Measurements from ENCODE around the gene CNTLN.

The CNTLN gene

DNA sequence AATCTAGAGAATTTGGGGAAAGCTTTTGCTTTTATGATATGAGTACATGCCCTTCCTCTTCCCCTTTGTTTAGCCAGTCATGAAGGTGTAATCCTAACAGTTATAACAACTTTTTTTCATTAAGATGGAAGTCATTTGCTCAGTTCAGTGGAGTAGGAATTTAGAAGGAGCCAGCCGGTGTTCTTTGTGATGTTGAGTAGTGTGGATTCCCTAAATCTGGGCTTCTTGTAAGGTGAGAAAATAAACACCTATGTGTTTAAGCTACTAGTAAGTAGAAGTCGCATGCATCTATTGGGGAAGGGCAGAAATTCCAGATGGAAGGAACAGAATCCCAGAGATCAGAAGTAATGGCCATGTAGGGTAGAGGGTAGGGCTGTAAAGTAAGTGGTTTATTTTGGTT, 13.6 kb upstream of the CNTLN start:
- DNase-seq (ENCODE audit: low read depth), result no peak
- TF ChIP-seq, protein P1, sequence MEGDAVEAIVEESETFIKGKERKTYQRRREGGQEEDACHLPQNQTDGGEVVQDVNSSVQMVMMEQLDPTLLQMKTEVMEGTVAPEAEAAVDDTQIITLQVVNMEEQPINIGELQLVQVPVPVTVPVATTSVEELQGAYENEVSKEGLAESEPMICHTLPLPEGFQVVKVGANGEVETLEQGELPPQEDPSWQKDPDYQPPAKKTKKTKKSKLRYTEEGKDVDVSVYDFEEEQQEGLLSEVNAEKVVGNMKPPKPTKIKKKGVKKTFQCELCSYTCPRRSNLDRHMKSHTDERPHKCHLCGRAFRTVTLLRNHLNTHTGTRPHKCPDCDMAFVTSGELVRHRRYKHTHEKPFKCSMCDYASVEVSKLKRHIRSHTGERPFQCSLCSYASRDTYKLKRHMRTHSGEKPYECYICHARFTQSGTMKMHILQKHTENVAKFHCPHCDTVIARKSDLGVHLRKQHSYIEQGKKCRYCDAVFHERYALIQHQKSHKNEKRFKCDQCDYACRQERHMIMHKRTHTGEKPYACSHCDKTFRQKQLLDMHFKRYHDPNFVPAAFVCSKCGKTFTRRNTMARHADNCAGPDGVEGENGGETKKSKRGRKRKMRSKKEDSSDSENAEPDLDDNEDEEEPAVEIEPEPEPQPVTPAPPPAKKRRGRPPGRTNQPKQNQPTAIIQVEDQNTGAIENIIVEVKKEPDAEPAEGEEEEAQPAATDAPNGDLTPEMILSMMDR (IDR thresholded peaks at IDR 0.05; ENCODE audit: control insufficient read depth, extremely low read depth, insufficient read depth), result no peak
- no peak overlapping the region for H3K4me3 ChIP-seq (ENCODE audit: low read depth, low read length)

DNA sequence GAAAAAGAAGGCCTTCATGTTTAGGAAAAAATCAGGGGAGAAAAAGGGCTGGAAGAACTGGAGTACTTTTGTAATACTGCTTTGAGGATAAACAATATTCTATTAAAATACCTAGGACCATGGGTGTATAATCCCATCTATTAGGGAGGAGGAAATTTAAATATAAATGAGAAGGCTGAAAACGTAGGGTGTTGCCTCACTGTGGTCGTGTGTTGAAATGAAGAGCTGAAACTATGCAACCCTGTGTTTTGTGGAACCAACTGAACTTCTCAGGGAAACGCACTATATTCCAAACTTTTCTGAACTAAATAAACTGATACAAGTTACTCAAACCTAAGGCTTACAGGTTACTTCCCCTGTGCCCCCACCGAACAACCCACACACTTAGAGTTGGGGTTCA, 4.5 kb upstream of the CNTLN start:
- TF ChIP-seq, protein P1 (IDR thresholded peaks at IDR 0.05; ENCODE audit: control insufficient read depth, extremely low read depth, insufficient read depth), result no peak
- no peak overlapping the region for H3K4me3 ChIP-seq (ENCODE audit: low read depth, low read length)
- no peak for DNase-seq (ENCODE audit: low read depth)

DNA sequence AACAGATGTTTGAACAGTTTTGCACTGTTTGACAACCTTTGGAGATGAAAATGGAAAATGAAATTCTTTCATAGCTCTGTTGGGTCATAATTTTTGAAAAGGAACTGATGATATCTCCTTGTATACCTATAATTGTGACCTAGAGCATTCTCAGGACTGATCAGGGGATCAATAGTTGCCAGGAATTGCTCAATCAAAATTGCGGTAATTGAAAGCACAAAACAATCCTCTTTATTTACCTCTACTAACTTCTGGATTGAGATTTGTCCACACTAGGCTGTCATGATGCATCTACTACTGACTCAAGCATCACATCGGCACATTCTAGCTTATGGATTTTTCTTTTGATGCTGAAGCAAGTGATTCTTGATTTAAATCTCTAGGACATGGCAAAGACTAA, 4.1 kb upstream of the CNTLN start:
- H3K4me3 ChIP-seq (ENCODE audit: low read depth, low read length), result no peak overlapping the region
- TF ChIP-seq, protein P1 (IDR thresholded peaks at IDR 0.05; ENCODE audit: control insufficient read depth, extremely low read depth, insufficient read depth), result no peak
- no peak for DNase-seq (ENCODE audit: low read depth)

DNA sequence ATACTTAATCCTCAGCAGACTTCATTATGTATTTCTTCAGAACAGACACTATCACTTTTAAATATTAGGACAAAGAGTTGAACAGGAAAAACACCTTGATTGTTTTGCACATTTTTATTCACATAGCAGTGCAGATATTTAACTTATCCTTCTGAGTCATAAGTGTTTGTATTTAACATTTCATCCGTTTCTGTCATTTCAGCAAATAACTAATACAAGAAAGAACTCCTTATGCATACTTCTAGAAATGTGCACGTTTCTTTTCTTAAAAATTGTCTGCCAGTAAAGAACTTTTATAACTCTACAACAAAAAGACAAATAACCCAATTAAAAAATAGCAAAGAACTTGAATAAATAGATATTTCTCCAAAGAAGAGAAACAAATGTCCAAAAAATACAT, 3.3 kb upstream of the CNTLN start:
- no peak for DNase-seq (ENCODE audit: low read depth)
- H3K4me3 ChIP-seq (ENCODE audit: low read depth, low read length), result no peak overlapping the region
- TF ChIP-seq, protein P1 (IDR thresholded peaks at IDR 0.05; ENCODE audit: control insufficient read depth, extremely low read depth, insufficient read depth), result no peak

DNA sequence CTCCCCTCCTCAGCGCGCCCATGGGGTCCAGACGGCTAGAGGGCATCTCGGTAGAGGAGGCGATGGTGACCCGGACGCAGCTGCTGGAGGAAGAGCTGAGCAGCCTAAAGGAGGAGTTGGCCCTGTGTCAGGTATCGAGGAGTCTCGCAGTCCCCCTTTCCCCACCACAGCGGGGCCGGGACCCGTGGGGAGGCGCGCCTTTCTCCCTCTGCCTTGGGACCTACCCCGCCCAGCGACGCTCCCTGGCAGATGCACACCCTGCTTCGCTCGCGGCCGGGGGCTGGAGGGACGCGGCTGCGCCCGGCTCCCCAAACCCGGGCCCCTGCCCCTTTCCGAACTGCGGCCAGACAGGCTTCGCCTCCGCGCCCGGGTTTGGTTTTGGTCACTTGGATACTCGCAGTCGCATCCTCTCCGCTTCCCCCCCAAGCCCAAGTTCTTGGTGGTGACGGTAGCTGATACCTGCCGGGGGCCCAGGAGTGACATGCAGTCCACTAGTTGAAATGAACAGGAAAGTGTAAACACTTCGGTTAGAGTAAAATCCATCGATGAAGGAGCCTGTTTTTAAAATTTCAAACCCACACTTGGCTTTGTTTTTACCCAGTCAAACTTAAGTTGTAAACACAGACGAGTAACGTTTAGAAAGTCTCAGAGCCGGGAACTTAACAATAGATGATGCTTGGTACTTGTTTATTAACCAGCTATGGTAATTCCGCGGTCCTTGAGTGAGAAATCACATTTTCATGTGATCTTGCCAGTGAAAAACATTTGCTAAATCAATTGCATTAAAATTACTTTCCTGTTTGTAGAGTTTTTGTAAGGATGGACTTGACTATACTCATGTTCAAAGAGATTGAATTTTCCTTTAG, 688 bp downstream of the CNTLN start:
- no peak for DNase-seq (ENCODE audit: low read depth)
- peak overlapping the region; percentile 90 for H3K4me3 ChIP-seq (ENCODE audit: low read depth, low read length)
- TF ChIP-seq, protein P1 (IDR thresholded peaks at IDR 0.05; ENCODE audit: control insufficient read depth, extremely low read depth, insufficient read depth), result 0 out of 2 replicates have a peak, but pooled peaks have one; percentile 5

DNA sequence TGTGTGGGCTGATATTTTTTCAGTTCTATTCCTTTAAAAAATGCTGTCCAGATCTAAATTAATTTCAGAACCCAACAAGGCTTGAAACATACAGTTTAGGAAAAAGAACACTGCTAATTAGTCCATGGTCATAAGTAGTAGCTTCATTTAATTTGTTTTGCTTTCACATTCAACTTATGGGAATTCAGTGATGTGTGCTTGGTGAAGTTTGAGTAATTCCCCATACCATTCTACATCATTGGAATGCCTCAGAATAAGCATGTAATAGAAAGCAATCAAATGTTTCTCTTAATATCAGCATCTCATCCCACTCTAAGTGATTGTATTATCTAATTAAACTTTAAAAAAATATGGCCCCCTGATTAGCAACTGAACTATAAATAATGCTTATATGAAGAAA, 2.7 kb downstream of the CNTLN start:
- H3K4me3 ChIP-seq (ENCODE audit: low read depth, low read length), result no peak overlapping the region
- DNase-seq (ENCODE audit: low read depth), result no peak
- TF ChIP-seq, protein P1 (IDR thresholded peaks at IDR 0.05; ENCODE audit: control insufficient read depth, extremely low read depth, insufficient read depth), result no peak

DNA sequence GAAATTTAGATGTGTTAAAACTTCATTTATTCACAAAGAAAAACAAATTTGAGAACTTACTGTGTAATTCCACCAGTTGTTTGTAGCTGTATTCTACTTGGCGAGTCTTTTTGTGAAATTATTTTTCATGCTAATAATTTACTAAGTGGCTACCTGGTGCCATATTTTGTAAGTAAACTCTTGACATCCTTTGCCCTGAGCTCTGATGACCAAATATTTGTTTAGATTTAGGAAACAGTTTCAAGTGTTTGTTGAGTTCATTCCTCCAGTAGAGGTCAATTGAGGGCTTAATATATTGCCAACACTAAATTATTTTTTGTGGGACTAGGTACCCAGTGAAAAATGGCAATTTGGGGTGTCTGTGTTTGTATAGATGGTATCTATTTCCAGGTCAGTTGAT, 3.7 kb downstream of the CNTLN start:
- DNase-seq (ENCODE audit: low read depth), result no peak
- H3K4me3 ChIP-seq (ENCODE audit: low read depth, low read length), result no peak overlapping the region
- TF ChIP-seq, protein P1 (IDR thresholded peaks at IDR 0.05; ENCODE audit: control insufficient read depth, extremely low read depth, insufficient read depth), result no peak
